Kidney epithelial cell (primary cell): ENCODE measurements around the gene PTX4. TPM values are rescaled to one million over a fixed set of nuclear protein-coding genes. Genes with fewer than 3 reads are reported as not detected.

Source experiments
- DNase-seq: peaks from one replicate; pipeline ENCODE4 v3.0.0-alpha.2; 2010; ENCODE audit warnings: low read depth
- H3K27me3 ChIP-seq: 2 replicates; pipeline ENCODE4 v1.6.0; 2011; ENCODE audit warnings: low read length; ENCODE audit not compliant: control insufficient read depth, insufficient read depth
- H3K36me3 ChIP-seq: 2 replicates; pipeline ENCODE4 v1.5.1; 2011; ENCODE audit warnings: low read length; ENCODE audit not compliant: control insufficient read depth, insufficient read depth
- H3K4me3 ChIP-seq: 2 replicates; pipeline ENCODE4 v1.5.1; 2011; ENCODE audit warnings: low read depth, mild to moderate bottlenecking, control low read depth, low read length
- CTCF ChIP-seq: IDR thresholded peaks from 2 replicates; pipeline ENCODE4 v1.5.1; 2011; ENCODE audit warnings: mild to moderate bottlenecking, moderate library complexity, low read length, control low read depth, inconsistent platforms; ENCODE audit not compliant: insufficient read depth, poor library complexity, severe bottlenecking
- total RNA-seq: library from RNA; depleted of rRNA; stranded (reverse); fragments of >200 nt; gene quantifications from 2 replicates; pipeline ENCODE4 v1.2.3, GENCODE V29; 2015

PTX4 gene
- total RNA-seq, 1 donor from 2014 or later, result not detected

- no peak for DNase-seq
- H3K4me3 ChIP-seq, result no peak overlapping the region
- no peak for TF ChIP-seq CTCF
- H3K36me3 ChIP-seq, result peaks cover 1% of the 10 kb centered on the region
- H3K27me3 ChIP-seq, result no peaks in the 10 kb centered on the region
These were observed 14.6 kb upstream of the PTX4 start for GRCh38 chr16:1503110-1503955.

GRCh38 chr16:1502092-1503004 lies 13.6 kb upstream of the PTX4 start:
- TF ChIP-seq CTCF, result no peak

GRCh38 chr16:1501630-1502029 lies 12.9 kb upstream of the PTX4 start:
- no peaks in the 10 kb centered on the region for H3K27me3 ChIP-seq
- H3K4me3 ChIP-seq, result no peak overlapping the region
- no peak for TF ChIP-seq CTCF
- peaks cover 1% of the 10 kb centered on the region for H3K36me3 ChIP-seq
- DNase-seq, result no peak

More at GRCh38 chr16:1502092-1503004, 13.6 kb upstream of the PTX4 start:
- Histone ChIP-seq H3K36me3 (peaks cover 1% of the 10 kb centered on the region), H3K4me3 (no peak overlapping the region), H3K27me3 (no peaks in the 10 kb centered on the region)
- DNase-seq, result no peak

GRCh38 chr16:1500465-1501150 lies 11.9 kb upstream of the PTX4 start:
- Histone ChIP-seq H3K36me3 (peaks cover 1% of the 10 kb centered on the region), H3K27me3 (no peaks in the 10 kb centered on the region), H3K4me3 (no peak overlapping the region)
- no peak for TF ChIP-seq CTCF
- no peak for DNase-seq

- peaks cover 1% of the 10 kb centered on the region for H3K36me3 ChIP-seq
- H3K27me3 ChIP-seq, result no peaks in the 10 kb centered on the region
- TF ChIP-seq CTCF, result no peak
- DNase-seq, result no peak
- H3K4me3 ChIP-seq, result no peak overlapping the region
These were observed 11.2 kb upstream of the PTX4 start for GRCh38 chr16:1499756-1500464.
